Naive thymus-derived CD4-positive, alpha-beta T cell (primary cell): Measurements from ENCODE around the gene LIN52. TPM values are rescaled to one million over a fixed set of nuclear protein-coding genes. Genes with fewer than 3 reads are reported as not detected.
"Not testable (repeated sequence)": the region's sequence is repeated elsewhere in the genome, so short reads cannot be mapped to it uniquely, and the experiment has no call there.

Source experiments
- ATAC-seq: fragments of 150-1000 bp; cut with Tn5 transposase; 2 replicates; pipeline ENCODE4 v1.10.0; 2021; ENCODE audit warnings: mild to moderate bottlenecking, moderate library complexity
- CTCF ChIA-PET: fragments of 350-600 bp; sonication (Branson Sonifier 250); formaldehyde crosslinking; loops from one replicate; lab custom pipeline; 2021; ENCODE audit warnings: antibody characterized with exemption; lab: Charles Lee
- POLR2A ChIA-PET: fragments of 350-600 bp; sonication (Branson Sonifier 250); formaldehyde crosslinking; loops from one replicate; lab custom pipeline; 2021; ENCODE audit warnings: antibody characterized with exemption, inconsistent platforms; lab: Charles Lee
- DNase-seq, 9 donors: peaks; one replicate each; pipeline versions ENCODE4 v3.0.0 to v3.0.0-alpha.2; 2020 to 2022; ENCODE audit warnings: mixed read lengths in 1 of 9
- H3K27ac ChIP-seq: one replicate; pipeline ENCODE4 v1.7.0; 2013; ENCODE audit warnings: mild to moderate bottlenecking, low read depth, low read length, moderate library complexity
- H3K27me3 ChIP-seq, 2 donors: one replicate each; pipeline ENCODE4 v1.7.0; 2013; ENCODE audit warnings: low read length in 2 of 2, mild to moderate bottlenecking in 2 of 2, moderate library complexity in 2 of 2; ENCODE audit not compliant: control insufficient read depth in 2 of 2, insufficient read depth in 2 of 2
- H3K36me3 ChIP-seq, 3 experiments: 1 replicate in 2 of 3; 2 replicates in 1 of 3; pipeline ENCODE4 v1.7.0; 2013; ENCODE audit warnings: low read length in 3 of 3, mild to moderate bottlenecking in 3 of 3, moderate library complexity in 1 of 3; ENCODE audit not compliant: insufficient read depth in 3 of 3, control insufficient read depth in 2 of 3
- H3K4me1 ChIP-seq, 2 donors: one replicate each; pipeline ENCODE4 v1.7.0; 2013; ENCODE audit warnings: low read length in 2 of 2, mild to moderate bottlenecking in 2 of 2, moderate library complexity in 1 of 2; ENCODE audit not compliant: control insufficient read depth in 2 of 2, insufficient read depth in 2 of 2
- H3K4me3 ChIP-seq: 2 replicates; pipeline ENCODE4 v1.7.0; 2013; ENCODE audit warnings: mild to moderate bottlenecking, low read length
- H3K9me3 ChIP-seq, 3 experiments: 1 replicate in 2 of 3; 2 replicates in 1 of 3; pipeline ENCODE4 v1.7.0; 2013; ENCODE audit warnings: low read length in 3 of 3; ENCODE audit not compliant: control insufficient read depth in 2 of 3
- H3K27ac Mint-ChIP-seq, 9 donors: one replicate each; pipeline ENCODE4 v1.8.0; 2020 to 2022; ENCODE audit warnings: mixed read lengths in 9 of 9, mild to moderate bottlenecking in 8 of 9, moderate library complexity in 5 of 9, inconsistent platforms in 2 of 9
- H3K27me3 Mint-ChIP-seq, 5 donors: one replicate each; pipeline ENCODE4 v1.8.0; 2021 to 2022; ENCODE audit warnings: mixed read lengths in 5 of 5, mild to moderate bottlenecking in 1 of 5
- H3K36me3 Mint-ChIP-seq, 5 donors: one replicate each; pipeline ENCODE4 v1.8.0; 2020 to 2022; ENCODE audit warnings: mixed read lengths in 5 of 5, mild to moderate bottlenecking in 3 of 5, inconsistent platforms in 1 of 5
- H3K4me1 Mint-ChIP-seq, 7 donors: one replicate each; pipeline ENCODE4 v1.8.0; 2020 to 2022; ENCODE audit warnings: mixed read lengths in 7 of 7, mild to moderate bottlenecking in 3 of 7, inconsistent platforms in 1 of 7
- H3K4me3 Mint-ChIP-seq, 10 donors: one replicate each; pipeline ENCODE4 v1.8.0; 2020 to 2022; ENCODE audit warnings: mild to moderate bottlenecking in 10 of 10, mixed read lengths in 10 of 10, moderate library complexity in 6 of 10, inconsistent platforms in 2 of 10
- H3K9me3 Mint-ChIP-seq, 11 donors: one replicate each; pipeline ENCODE4 v1.8.0; 2020 to 2022; ENCODE audit warnings: mixed read lengths in 11 of 11, mild to moderate bottlenecking in 4 of 11, inconsistent platforms in 1 of 11, moderate library complexity in 1 of 11
- intact Hi-C, 2 donors: fragments of 100-400 bp; cut with micrococcal nuclease; formaldehyde crosslinking; loops; one replicate each; pipeline ENCODE4 v1.15.1; 2023
- polyA plus RNA-seq, 2 donors: library from polyadenylated mRNA; unstranded; fragments of 300-500 nt; fragmentation: Illumina TruSeq; gene quantifications; one replicate each; pipeline ENCODE4 v1.2.3, GENCODE V29; 2021
- total RNA-seq, 6 experiments: library from RNA in 5 of 6; stranded (reverse) in 5 of 6; gene quantifications; 1 replicate in 5 of 6; 2 replicates in 1 of 6; pipeline ENCODE4 v1.2.3 and lab custom pipeline; 2021 to 2026

Gene LIN52
- total and polyA plus RNA-seq, 7 experiments from 2014 or later, result 6.6 to 16.3 (median 9.5) TPM

- peaks cover 1 to 9% (median 7%) of the 10 kb centered on the region in 5 donors for H3K36me3 Mint-ChIP-seq
- peak overlapping the region; percentile 89 to 100 (median 96) for H3K4me3 Mint-ChIP-seq
- H3K9me3 Mint-ChIP-seq, result peaks cover 0 to 4% (median 0%) of the 10 kb centered on the region in 11 donors
- intact Hi-C loops, result loop anchor here (2.0 to 10.0 kb wide), 8 partner anchors 199 to 1899 kb away; partner anchors contain the start of genes DCAF4 (in 1 of the 2), IFT43 (in 1 of the 2), PSEN1 (in 1 of the 2) and RIOX1 (in 1 of the 2)
- POLR2A ChIA-PET, result no interaction called here
- peaks cover 20 to 60% (median 44%) of the 10 kb centered on the region in 7 donors for H3K4me1 Mint-ChIP-seq
- peaks cover 0 to 4% (median 0%) of the 10 kb centered on the region in 5 donors for H3K27me3 Mint-ChIP-seq
- no peak for ATAC-seq
- H3K27ac Mint-ChIP-seq, result peak overlapping the region; percentile 90 to 99 (median 94)
- Histone ChIP-seq H3K27ac (peak overlapping the region; percentile 77), H3K9me3 (no peaks in the 10 kb centered on the region), H3K4me1 (peaks cover 10 to 16% of the 10 kb centered on the region in 2 donors), H3K27me3 (no peaks in the 10 kb centered on the region), H3K36me3 (no peaks in the 10 kb centered on the region), H3K4me3 (peak overlapping the region; percentile 78)
- no peak for DNase-seq
- CTCF ChIA-PET, result no interaction called here
These were observed 1.1 kb downstream of the LIN52 start for GRCh38 chr14:74085828-74086227.

- Histone ChIP-seq H3K36me3 (no peaks in the 10 kb centered on the region), H3K4me1 (peaks cover 9 to 10% of the 10 kb centered on the region in 2 donors), H3K9me3 (no peaks in the 10 kb centered on the region), H3K27me3 (no peaks in the 10 kb centered on the region), H3K27ac (no peak overlapping the region), H3K4me3 (no peak overlapping the region)
- no peak for ATAC-seq
- intact Hi-C loops, result loop anchor here in 1 of 2 donors (10.0 kb wide), 4 partner anchors 335 to 1895 kb away; partner anchors contain the start of genes IFT43, TGFB3 and TMED10
- ChIA-PET CTCF (no interaction called here), POLR2A (no interaction called here)
- no peak for DNase-seq
- Mint-ChIP-seq H3K4me1 (peaks cover 7 to 38% (median 31%) of the 10 kb centered on the region in 7 donors), H3K27me3 (peaks cover 0 to 2% (median 0%) of the 10 kb centered on the region in 5 donors), H3K36me3 (peaks cover 5 to 15% (median 9%) of the 10 kb centered on the region in 5 donors), H3K27ac (peak overlapping the region in 2 of 9 donors; percentile 1 to 43), H3K4me3 (no peak overlapping the region), H3K9me3 (peaks cover 0 to 3% (median 0%) of the 10 kb centered on the region in 11 donors)
These were observed 4.7 kb downstream of the LIN52 start for GRCh38 chr14:74089251-74090020.

- POLR2A ChIA-PET, result no interaction called here
These were observed 20.6 kb downstream of the LIN52 start for GRCh38 chr14:74105381-74105780.

DNA sequence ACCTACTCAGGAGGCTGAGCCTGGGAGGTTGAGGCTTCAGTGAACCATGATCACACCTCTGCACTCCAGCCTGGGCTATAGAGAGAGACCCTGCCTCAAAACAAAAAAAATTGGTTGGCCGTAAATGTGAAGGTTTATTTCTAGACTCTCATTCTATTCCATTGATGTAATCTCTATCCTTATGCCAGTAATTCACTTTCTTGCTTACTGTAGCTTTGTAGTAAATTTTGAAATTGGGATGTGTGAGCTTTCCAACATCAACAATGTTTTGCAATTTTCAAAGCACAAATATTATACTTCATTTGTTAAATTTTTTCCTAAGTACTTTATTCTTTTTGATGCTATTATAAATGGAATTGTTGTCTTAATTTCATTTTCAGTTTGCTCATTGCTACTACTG lies 24.6 kb downstream of the LIN52 start:
- intact Hi-C loops, result no loop called here
- H3K4me1 Mint-ChIP-seq, result peaks cover 0 to 2% (median 0%) of the 10 kb centered on the region in 7 donors
- H3K36me3 ChIP-seq, result no peaks in the 10 kb centered on the region
- H3K27me3 Mint-ChIP-seq, result no peaks in the 10 kb centered on the region
- ATAC-seq (no peak), DNase-seq (no peak)
- POLR2A ChIA-PET, result no interaction called here
- H3K27me3 ChIP-seq, result no peaks in the 10 kb centered on the region
- no peak overlapping the region for H3K27ac ChIP-seq
- no peaks in the 10 kb centered on the region for H3K4me1 ChIP-seq
- CTCF ChIA-PET, result no interaction called here
- H3K4me3 ChIP-seq, result no peak overlapping the region
- no peak overlapping the region for H3K27ac Mint-ChIP-seq
- H3K4me3 Mint-ChIP-seq, result no peak overlapping the region
- no peaks in the 10 kb centered on the region for H3K9me3 Mint-ChIP-seq
- H3K9me3 ChIP-seq, result no peaks in the 10 kb centered on the region
- H3K36me3 Mint-ChIP-seq, result peaks cover 3 to 39% (median 27%) of the 10 kb centered on the region in 5 donors

More at GRCh38 chr14:74105381-74105780, 20.6 kb downstream of the LIN52 start:
- DNase-seq, result no peak
- Histone ChIP-seq H3K27me3 (no peaks in the 10 kb centered on the region), H3K9me3 (no peaks in the 10 kb centered on the region), H3K36me3 (peaks cover 0 to 14% (median 0%) of the 10 kb centered on the region in 3 experiments), H3K27ac (no peak overlapping the region), H3K4me1 (no peaks in the 10 kb centered on the region), H3K4me3 (no peak overlapping the region)
- CTCF ChIA-PET, result interaction anchor here (0.7 kb wide), 1 partner anchor 965 kb away, joined by 3 read pairs; no protein-coding TSS in a partner anchor
- Mint-ChIP-seq H3K27ac (no peak overlapping the region), H3K27me3 (no peaks in the 10 kb centered on the region), H3K4me1 (peaks cover 0 to 2% (median 0%) of the 10 kb centered on the region in 7 donors), H3K9me3 (no peaks in the 10 kb centered on the region), H3K36me3 (peaks cover 3 to 45% (median 14%) of the 10 kb centered on the region in 5 donors), H3K4me3 (no peak overlapping the region)
- no peak for ATAC-seq
- intact Hi-C loops, result no loop called here

DNA sequence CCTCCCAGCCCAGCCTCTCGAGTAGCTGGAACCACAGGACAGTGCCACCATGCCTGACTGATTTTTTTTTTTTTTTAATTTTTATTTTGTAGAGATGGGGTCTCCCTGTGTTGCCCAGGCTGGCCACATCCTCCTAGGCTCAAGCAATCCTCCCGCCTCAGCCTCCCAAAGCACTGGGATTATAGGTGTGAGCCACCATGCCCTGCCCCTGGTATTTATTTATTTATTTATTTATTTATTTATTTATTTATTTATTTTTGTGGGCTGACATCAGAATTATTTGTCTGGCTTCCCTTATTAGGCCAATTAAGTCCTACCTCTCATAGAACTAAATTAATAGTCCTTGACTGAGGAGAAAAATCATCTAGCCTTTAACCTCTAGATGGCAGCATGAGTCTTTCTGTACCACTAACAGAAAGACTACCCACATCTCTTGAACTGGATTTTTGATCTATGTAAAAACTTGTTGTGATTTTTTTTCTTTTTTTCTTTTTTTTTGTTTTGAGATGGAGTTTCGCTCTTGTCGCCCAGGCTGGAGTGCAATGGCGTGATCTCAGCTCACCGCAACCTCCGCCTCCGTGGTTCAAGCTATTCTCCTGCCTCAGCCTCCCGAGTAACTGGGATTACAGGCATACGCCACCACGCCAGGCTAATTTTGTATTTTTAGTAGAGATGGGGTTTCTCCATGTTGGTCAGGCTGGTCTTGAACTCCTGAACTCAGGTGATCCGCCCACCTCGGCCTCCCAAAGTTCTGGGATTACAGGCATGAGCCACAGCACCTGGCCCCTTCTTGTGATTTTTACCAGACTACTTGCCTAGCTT lies 26.9 kb downstream of the LIN52 start:
- DNase-seq (peak in 7 of 9 donors; percentile 14 to 41 (median 33)), ATAC-seq (peak; percentile 80)
- not testable (repeated sequence) for H3K9me3 Mint-ChIP-seq, H3K4me3 ChIP-seq, H3K27ac Mint-ChIP-seq, H3K4me1 ChIP-seq, H3K27ac ChIP-seq, H3K9me3 ChIP-seq, H3K27me3 ChIP-seq, H3K36me3 ChIP-seq, H3K27me3 Mint-ChIP-seq, H3K4me1 Mint-ChIP-seq, H3K4me3 Mint-ChIP-seq
- intact Hi-C loops, result loop anchor here (1.0 kb wide), 2 partner anchors 140 to 146 kb away; no protein-coding TSS in a partner anchor
- CTCF ChIA-PET, result interaction anchor here (0.6 to 1.4 kb wide), 5 partner anchors 11 to 266 kb away, joined by 3 to 6 read pairs (median 4); no protein-coding TSS in a partner anchor
- peaks cover 3 to 33% (median 25%) of the 10 kb centered on the region in 5 donors for H3K36me3 Mint-ChIP-seq
- POLR2A ChIA-PET, result interaction anchor here (0.6 kb wide), 1 partner anchor 693 kb away, joined by 5 read pairs; no protein-coding TSS in a partner anchor

DNA sequence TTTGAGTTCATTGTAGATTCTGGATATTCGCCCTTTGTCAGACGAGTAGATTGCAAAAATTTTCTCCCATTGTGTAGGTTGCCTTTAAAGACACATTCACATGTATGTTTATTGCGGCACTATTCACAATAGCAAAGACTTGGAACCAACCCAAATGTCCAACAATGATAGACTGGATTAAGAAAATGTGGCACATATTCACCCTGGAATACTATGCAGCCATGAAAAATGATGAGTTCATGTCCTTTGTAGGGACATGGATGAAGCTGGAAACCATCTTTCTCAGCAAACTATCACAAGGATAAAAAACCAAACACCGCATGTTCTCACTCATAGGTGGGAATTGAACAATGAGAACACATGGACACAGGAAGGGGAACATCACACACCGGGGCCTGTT lies 40.7 kb downstream of the LIN52 start:
- H3K36me3 Mint-ChIP-seq, result peaks cover 0 to 50% (median 29%) of the 10 kb centered on the region in 5 donors
- H3K36me3 ChIP-seq, DNase-seq, H3K27me3 Mint-ChIP-seq, H3K9me3 Mint-ChIP-seq, POLR2A ChIA-PET, CTCF ChIA-PET, H3K27me3 ChIP-seq, H3K9me3 ChIP-seq, H3K4me3 Mint-ChIP-seq, H3K27ac ChIP-seq, intact Hi-C loops, H3K4me3 ChIP-seq, H3K4me1 Mint-ChIP-seq, H3K4me1 ChIP-seq, ATAC-seq, H3K27ac Mint-ChIP-seq: not testable (repeated sequence)
